Right ventricle myocardium inferior (tissue), 1 donor: ENCODE data around the gene FMO4. TPM values are rescaled to one million over a fixed set of nuclear protein-coding genes. Genes with fewer than 3 reads are reported as not detected.
"Not testable (repeated sequence)": the region's sequence is repeated elsewhere in the genome, so short reads cannot be mapped to it uniquely, and the experiment has no call there.

Experiments used
- ATAC-seq: fragments of 200-7000 bp; cut with Tn5 transposase; one replicate; pipeline ENCODE4 v1.9.1; 2020; ENCODE audit warnings: mild to moderate bottlenecking, moderate library complexity
- DNase-seq: peaks from one replicate; pipeline ENCODE4 v3.0.0; 2021; ENCODE audit errors: missing footprints
- intact Hi-C: fragments of 100-400 bp; cut with DNase I; formaldehyde crosslinking; loops from one replicate; pipeline ENCODE4 v1.11.0; 2022
- total RNA-seq: library from RNA; stranded (reverse); fragmentation: NEBNext Ultra II Directional; extraction: Animal tissue kit (Norgen Biotek cat#: 25700); gene quantifications from one replicate; pipeline ENCODE4 v1.2.1, GENCODE V29; 2021
- donor health status: DM: no; HTN: yes; CAD: no; lungs with severe emphysema.

Gene FMO4
- total RNA-seq, 1 donor from 2014 or later: 2.7 TPM

- ATAC-seq (no peak), DNase-seq (no peak)
- intact Hi-C loops: no loop called here
These were observed 58.6 kb downstream of the FMO4 start for GRCh38 chr1:171372418-171373084.

- intact Hi-C loops, ATAC-seq, DNase-seq: not testable (repeated sequence)
These were observed 59.6 kb downstream of the FMO4 start for GRCh38 chr1:171373357-171374122.

- intact Hi-C loops: no loop called here
- ATAC-seq (no peak), DNase-seq (no peak)
These were observed 65.9 kb downstream of the FMO4 start for GRCh38 chr1:171379846-171380245.

GRCh38 chr1:171381866-171382210 lies 67.9 kb downstream of the FMO4 start:
- no peak for ATAC-seq
- intact Hi-C loops: no loop called here
- DNase-seq: no peak

- intact Hi-C loops: no loop called here
- DNase-seq: no peak
- no peak for ATAC-seq
These were observed 70.5 kb downstream of the FMO4 start for GRCh38 chr1:171384496-171384895.

GRCh38 chr1:171389171-171389570 lies 75.2 kb downstream of the FMO4 start:
- ATAC-seq (no peak), DNase-seq (no peak)
- intact Hi-C loops: no loop called here

- intact Hi-C loops, DNase-seq, ATAC-seq: not testable (repeated sequence)
These were observed 76.8 kb downstream of the FMO4 start for GRCh38 chr1:171390740-171391139.

Other genes starting within 250 kb of the FMO4 start
- 1.3 TPM for gene FMO3, start 223.3 kb upstream of the FMO4 start, total RNA-seq
- 59.4 TPM for gene FMO2, start 128.9 kb upstream of the FMO4 start, total RNA-seq
- 0.35 TPM for gene FMO1, start 65.7 kb upstream of the FMO4 start, total RNA-seq
- gene PRRC2C, start 171.3 kb downstream of the FMO4 start, total RNA-seq: 45.7 TPM